Uterine smooth muscle cell (primary cell): ENCODE measurements around the gene MRO. TPM values are rescaled to one million over a fixed set of nuclear protein-coding genes. Genes with fewer than 3 reads are reported as not detected.

Experiments
- total RNA-seq: library from RNA; depleted of rRNA; stranded (reverse); fragments of >200 nt; gene quantifications from 2 replicates; pipeline ENCODE4 v1.2.3, GENCODE V29; 2014

MRO gene
- total RNA-seq: 0.12 TPM in 1 of 2 replicates, not detected in the other

DNA sequence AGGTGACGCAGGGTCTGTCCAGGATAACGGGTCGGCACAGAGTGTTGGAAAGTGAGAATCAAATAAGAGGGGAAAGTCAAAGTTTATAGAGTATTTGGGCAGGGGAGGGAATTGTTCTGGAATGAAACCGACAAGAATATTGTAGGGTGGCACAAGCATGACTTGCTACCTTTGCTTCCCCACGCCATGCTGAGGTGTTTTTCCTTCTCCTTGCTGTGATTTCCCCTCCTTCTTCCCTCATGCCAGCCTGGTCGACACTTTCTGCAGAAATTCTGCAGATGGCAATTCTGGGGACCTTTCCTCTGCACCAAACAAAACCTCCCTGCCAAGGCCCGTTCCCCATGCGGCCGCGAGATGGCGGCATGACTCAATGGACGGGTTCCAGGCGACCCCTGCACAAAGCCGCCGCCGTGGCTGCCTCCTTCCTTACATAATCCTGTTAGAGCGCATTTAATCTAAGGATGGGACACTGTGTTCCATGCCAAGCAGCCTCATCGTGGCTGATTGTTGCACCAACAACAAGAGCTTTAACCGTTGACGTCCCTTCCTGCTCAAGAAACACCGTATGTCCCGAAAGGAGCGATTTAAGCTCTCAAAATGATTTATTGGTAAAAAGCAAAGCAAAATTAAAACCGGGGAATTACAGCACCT lies at the start of gene MRO:
Gene MRO, minus strand, starts transcription at position 289 of the 651 bp plus-strand sequence. CDS start 10,616 bp downstream, outside the sequence.

Other genes starting within 250 kb of the MRO start
- gene ME2, start 59.1 kb upstream of the MRO start, total RNA-seq: 70.5 and 70.8 TPM in 2 replicates
- 6.1 and 7.0 TPM in 2 replicates for gene ELAC1, start 148.0 kb upstream of the MRO start, total RNA-seq
- 106 and 107 TPM in 2 replicates for gene SMAD4, start 210.2 kb upstream of the MRO start, total RNA-seq